GM12872 (cell line): Measurements from ENCODE around the gene VTN.

Experiments used
- TF ChIP-seq, protein P1 (sequence below): IDR thresholded peaks from 3 replicates; pipeline ENCODE4 v1.5.1; 2011; ENCODE audit warnings: low read depth, mild to moderate bottlenecking, low read length, moderate library complexity; ENCODE audit not compliant: insufficient read depth

The VTN gene

DNA sequence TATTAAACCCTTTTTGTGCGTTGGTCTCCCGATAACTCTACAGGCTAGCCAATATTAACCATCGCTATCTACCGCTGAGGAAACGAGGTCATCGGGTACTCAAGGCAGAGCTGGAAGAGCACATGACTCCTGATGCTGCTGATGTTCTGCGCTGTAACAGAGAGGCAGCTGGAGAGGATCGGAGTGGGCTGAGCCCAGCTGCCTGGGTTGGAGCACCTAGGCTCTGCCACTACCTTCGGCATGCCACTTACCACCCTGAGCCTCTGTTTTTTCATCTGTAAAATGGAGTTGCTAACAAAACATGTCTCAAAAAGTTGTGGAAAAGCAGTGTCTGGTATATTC is 36.3 kb upstream of the VTN start:
- TF ChIP-seq, protein P1, sequence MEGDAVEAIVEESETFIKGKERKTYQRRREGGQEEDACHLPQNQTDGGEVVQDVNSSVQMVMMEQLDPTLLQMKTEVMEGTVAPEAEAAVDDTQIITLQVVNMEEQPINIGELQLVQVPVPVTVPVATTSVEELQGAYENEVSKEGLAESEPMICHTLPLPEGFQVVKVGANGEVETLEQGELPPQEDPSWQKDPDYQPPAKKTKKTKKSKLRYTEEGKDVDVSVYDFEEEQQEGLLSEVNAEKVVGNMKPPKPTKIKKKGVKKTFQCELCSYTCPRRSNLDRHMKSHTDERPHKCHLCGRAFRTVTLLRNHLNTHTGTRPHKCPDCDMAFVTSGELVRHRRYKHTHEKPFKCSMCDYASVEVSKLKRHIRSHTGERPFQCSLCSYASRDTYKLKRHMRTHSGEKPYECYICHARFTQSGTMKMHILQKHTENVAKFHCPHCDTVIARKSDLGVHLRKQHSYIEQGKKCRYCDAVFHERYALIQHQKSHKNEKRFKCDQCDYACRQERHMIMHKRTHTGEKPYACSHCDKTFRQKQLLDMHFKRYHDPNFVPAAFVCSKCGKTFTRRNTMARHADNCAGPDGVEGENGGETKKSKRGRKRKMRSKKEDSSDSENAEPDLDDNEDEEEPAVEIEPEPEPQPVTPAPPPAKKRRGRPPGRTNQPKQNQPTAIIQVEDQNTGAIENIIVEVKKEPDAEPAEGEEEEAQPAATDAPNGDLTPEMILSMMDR: no peak

DNA sequence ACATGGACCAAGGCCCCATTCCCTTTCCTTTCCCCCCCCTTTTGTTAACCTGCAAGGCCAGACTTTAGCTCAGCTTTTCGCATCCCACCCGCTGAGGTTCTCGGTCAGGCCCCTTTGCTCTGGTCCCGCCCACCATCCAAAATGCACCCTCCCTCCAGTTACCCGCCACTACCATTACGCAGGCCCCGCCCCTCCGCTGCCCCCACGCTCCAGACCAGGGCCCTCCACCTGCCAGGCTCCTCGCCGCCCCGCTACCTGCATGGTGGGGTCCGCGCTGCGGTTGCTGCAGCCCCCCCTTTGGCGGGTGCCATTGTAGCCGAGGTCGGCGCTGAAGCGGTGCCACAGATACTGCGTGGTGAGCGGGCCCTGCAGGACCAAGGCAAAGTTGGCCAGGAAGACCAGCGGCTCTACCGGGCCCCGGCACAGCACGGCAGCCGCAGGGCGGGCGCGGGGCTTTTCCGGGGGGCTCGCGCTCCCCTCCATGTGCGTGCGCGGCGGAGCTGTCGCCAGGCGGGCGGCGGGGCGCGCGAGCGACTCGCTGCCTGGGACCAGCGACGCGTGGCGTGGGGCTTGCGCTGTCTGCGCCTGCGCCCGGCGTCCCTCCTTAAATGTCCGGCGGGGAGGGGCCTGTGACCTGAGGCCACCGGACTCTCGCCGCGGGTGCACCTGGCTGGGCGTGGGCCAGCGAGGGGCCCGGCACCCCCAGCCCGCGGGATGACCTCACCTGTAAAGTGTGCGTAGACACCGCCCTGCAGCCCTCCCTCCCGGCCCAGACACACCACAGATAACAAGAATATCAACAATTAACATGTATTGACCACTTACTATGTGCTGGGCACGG is 35.7 kb upstream of the VTN start, which contains the start of gene SLC46A1:
Gene SLC46A1, minus strand, starts transcription at position 581 of the 841 bp plus-strand sequence. Its CDS starts 98 bp downstream, at position 483.
- TF ChIP-seq, protein P1: no peak

DNA sequence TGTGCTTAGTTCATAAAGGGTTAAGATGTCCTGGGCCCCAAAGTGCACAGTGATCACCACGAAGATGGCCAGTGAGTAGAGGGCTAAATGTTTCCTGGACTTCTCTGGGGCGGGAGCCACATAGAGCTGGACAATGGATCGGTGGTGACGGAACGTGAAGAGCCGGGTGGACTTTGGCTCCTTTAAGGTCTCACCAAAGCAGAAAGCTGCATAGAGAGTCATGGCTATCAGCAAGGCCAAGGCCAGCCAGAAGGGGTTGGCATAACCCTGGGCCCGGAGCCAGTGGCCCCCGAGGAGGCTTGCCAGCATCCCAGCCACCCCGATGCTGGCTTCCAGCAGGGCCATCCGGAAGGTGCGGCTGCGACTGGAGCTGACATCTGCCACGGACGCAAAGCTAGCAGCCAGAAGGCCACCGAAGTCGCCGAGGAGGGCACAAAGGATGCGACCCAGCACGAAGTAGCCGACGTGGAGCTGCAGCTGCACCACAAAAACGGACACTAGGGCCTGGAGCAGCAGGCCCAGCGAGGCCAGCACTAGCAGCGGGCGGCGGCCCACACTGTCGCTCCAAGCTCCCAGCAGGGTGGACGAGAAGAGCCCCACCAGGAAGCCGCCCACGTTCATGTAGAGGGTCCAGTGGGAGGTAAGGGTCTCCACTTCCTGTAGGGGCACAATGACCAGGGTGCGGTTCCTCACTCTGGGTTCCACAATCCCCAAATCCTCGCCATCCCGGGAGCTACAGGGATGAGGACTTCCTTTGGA is 34.9 kb upstream of the VTN start:
- TF ChIP-seq, protein P1: no peak

DNA sequence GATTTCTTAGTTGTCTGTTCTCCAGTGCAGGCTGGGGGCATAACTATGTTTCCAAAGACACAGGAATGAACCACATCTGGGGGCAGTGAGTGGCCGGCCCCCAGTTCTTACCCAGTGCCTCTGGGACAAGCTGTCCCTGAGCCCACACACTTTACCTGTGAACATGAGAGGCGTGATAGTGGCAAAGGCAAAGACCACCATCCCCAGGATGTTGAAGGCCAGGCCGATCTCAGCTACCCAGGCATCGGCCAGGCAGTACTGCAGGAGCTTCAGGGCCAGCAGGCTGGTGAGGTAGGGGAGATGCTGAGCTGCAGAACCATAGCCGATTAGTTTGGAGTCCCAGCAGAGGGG is 34.3 kb upstream of the VTN start:
- TF ChIP-seq, protein P1: no peak

DNA sequence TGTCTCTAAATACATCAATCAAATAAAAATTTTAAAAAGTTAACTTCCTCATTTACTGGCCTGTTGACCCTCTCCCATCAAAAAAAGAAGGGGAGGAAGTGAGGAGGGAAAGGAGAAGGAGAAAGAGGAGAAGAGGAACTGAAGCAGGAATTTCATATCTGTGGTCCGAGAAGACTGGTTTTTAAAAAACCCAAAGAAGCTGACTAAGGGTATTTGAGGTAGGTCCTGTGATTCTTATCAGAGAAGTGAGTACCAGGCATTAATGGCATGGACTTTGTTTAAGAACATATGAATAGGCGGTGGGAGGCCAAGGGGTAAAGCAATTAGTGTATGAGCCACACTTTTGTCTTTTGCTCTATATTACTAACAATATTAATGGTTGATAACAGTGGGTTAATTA is 33.9 kb upstream of the VTN start:
- TF ChIP-seq, protein P1: no peak

DNA sequence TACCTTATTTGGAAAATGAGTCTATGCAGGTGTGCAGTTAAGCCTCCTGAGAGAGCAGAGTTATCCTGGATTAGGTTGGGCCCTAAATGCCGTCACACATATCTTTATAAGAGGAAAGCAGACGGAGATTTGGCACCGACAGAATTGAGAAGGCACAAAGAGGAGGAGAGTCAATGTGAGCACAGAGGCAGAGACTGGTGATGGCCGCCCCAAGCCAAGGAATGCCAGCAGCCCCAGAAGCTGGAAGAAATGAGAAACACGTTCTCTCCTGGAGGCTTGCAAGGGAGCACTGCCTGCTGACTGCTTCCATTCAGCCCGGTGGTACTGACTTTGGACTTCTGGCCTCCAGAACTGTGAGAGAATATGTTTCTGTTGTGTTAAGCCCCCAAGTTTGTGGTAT is 32.7 kb upstream of the VTN start:
- TF ChIP-seq, protein P1: no peak

DNA sequence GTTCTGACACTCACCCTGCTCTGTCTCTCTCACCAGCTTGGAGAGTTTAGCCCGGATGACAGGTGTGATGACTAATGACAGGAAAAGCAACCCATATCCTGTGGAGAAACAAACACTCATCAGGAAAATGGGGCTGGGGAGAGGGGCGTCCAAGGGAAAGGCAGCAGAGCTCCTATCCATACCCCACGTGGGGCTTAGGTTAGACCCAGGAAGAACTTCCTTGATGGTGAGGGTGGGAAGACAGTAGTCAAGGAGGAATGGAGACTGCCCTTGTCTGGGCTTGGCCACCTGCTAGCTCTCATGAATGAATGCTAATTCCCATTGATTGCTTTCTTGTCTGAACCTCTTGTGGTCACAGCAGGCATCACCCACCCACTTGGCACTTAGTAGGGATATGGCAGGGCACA is 32.1 kb upstream of the VTN start:
- TF ChIP-seq, protein P1: no peak
